HEK293T (cell line): ENCODE data around the gene CRAMP1.

Experiments
- BHLHE40 ChIP-seq: fragments of 450-650 bp; IDR thresholded peaks from 2 replicates; pipeline ENCODE4 v1.6.1; 2016; ENCODE audit warnings: mild to moderate bottlenecking, moderate library complexity, borderline replicate concordance
- FOXM1 ChIP-seq: fragments of 450-650 bp; IDR thresholded peaks from 2 replicates; pipeline ENCODE4 v1.6.1; 2017; ENCODE audit warnings: mild to moderate bottlenecking, borderline replicate concordance
- NFRKB ChIP-seq: fragments of 450-650 bp; IDR thresholded peaks from 2 replicates; pipeline ENCODE4 v1.6.1; 2016; ENCODE audit warnings: mild to moderate bottlenecking, moderate library complexity

GRCh38 chr16:1635070-1635469 is 22.9 kb downstream of the CRAMP1 start:
- TF ChIP-seq BHLHE40 (no peak), FOXM1 (no peak), NFRKB (no peak)
